SJSA1 (cell line): ENCODE results near the gene SIPA1L2. TPM values are rescaled to one million over a fixed set of nuclear protein-coding genes. Genes with fewer than 3 reads are reported as not detected.
"Not testable (repeated sequence)": the region's sequence is repeated elsewhere in the genome, so short reads cannot be mapped to it uniquely, and the experiment has no call there.

ENCODE experiments used
- DNase-seq, 2 experiments: peaks; one replicate each; pipeline ENCODE4 v3.0.0-alpha.2; 2015 to 2020; ENCODE audit warnings: low spot score in 2 of 2, low read depth in 1 of 2
- H3K27ac ChIP-seq: fragments of 250-450 bp; sonication (Bioruptor Pico); 2 replicates; pipeline ENCODE4 v1.5.1; 2020; ENCODE audit warnings: mild to moderate bottlenecking, moderate library complexity
- H3K27me3 ChIP-seq: fragments of 250-450 bp; sonication (Bioruptor Pico); replicated peaks from 2 replicates; pipeline ENCODE4 v1.5.1; 2020; ENCODE audit warnings: mild to moderate bottlenecking, moderate library complexity
- H3K36me3 ChIP-seq: fragments of 250-450 bp; sonication (Bioruptor Pico); 2 replicates; pipeline ENCODE4 v1.5.1; 2020; ENCODE audit warnings: mild to moderate bottlenecking
- H3K4me1 ChIP-seq: fragments of 250-450 bp; sonication (Bioruptor Pico); replicated peaks from 2 replicates; pipeline ENCODE4 v1.6.1; 2021; ENCODE audit warnings: mild to moderate bottlenecking
- H3K4me3 ChIP-seq: fragments of 250-450 bp; sonication (Bioruptor Pico); 2 replicates; pipeline ENCODE4 v1.5.1; 2020; ENCODE audit warnings: mild to moderate bottlenecking
- H3K9me3 ChIP-seq: fragments of 250-450 bp; sonication (Bioruptor Pico); replicated peaks from 2 replicates; pipeline ENCODE4 v1.5.1; 2020; ENCODE audit warnings: mild to moderate bottlenecking
- total RNA-seq: library from RNA; depleted of rRNA; stranded (reverse); fragments of >200 nt; shearing (Covaris generic); gene quantifications from 2 replicates; pipeline ENCODE4 v1.2.3, GENCODE V29; 2014

The SIPA1L2 gene
- total RNA-seq, 1 experiment from 2014 or later, result 10.4 TPM

DNA sequence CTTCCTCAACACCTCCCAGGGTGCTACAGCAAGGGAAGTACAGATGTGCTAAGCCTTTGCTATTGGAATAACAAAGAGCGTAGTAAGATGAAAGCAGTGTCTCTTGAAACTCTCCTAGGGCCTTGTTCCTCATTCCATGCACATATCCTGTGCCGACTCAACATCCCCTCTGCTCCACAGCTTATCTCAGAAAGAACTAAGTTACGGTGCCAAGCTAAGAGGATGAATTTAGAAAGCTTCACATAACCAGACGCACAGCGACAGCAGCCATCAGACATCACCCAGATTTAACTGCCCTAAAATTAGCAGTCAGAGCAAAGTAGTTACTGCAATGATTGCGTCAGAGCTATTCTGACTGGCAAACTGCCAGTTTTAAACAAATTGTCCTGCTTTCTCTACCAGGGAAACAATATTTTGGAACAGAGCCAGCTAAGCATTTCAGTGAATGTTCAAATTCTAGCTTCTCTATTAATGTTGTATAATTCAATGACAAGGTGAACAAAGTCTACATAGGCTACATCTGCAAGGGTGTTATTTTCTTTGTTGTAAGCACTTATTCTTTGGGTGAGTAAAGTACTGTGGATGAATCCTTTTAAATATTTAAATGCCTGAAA lies 9.5 kb downstream of the SIPA1L2 start:
- H3K27me3 ChIP-seq, result no peaks in the 10 kb centered on the region
- H3K4me1 ChIP-seq, result peaks cover 10% of the 10 kb centered on the region; the same call in 1 of the 2 replicates
- H3K36me3 ChIP-seq, result no peaks in the 10 kb centered on the region
- no peak overlapping the region for H3K27ac ChIP-seq
- no peaks in the 10 kb centered on the region for H3K9me3 ChIP-seq
- H3K4me3 ChIP-seq, result no peak overlapping the region
- peak in 1 of 2 experiments; percentile 44 for DNase-seq

DNA sequence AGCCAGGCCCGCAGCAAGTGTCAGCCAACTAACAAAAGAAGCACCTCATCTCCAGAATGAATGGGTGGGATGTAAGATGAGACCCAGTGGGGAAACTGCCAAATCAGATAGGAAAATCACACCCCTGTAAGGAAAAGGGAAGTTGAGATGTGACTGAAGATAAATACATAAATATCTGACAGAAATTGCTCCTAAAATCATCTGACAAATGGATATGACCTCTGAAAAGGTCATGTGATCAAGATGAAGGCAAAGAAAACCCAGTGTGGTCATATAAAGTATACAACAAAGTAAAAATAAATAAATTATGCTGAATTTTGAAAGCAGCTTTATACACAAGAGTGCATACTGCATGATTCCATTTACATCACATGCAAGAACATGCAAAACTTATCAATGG lies 12.7 kb downstream of the SIPA1L2 start:
- H3K36me3 ChIP-seq, result no peaks in the 10 kb centered on the region
- H3K4me3 ChIP-seq, result no peak overlapping the region
- H3K4me1 ChIP-seq, result peaks cover 29% of the 10 kb centered on the region
- no peak for DNase-seq
- H3K27ac ChIP-seq, result no peak overlapping the region
- no peaks in the 10 kb centered on the region for H3K27me3 ChIP-seq
- H3K9me3 ChIP-seq, result no peaks in the 10 kb centered on the region

DNA sequence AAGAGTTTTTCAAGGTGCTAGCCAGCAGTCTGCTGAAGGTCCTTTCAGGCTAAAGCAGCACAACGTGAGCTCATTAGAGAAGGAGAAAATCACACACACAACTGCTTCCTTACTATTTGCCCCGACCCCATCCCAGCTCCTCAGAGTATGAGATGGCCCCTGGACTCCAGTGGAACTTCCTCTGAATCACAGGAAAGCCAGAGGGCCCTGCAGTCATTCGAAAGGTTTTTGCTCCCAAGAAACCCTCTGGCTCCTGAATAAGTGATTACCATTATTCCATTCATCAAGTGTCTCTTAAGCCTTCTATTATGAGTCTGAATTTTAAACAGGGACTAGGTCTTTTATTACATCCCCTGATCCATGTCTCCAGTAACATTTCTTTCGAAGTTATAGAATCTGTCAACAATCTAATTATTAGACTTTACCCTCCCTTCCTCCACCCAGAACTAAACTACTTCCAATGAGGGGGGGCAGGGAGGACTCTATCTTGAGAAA lies 14.6 kb downstream of the SIPA1L2 start:
- Histone ChIP-seq H3K36me3 (no peaks in the 10 kb centered on the region), H3K4me1 (peaks cover 22% of the 10 kb centered on the region), H3K9me3 (no peaks in the 10 kb centered on the region), H3K27me3 (no peaks in the 10 kb centered on the region), H3K27ac (no peak overlapping the region), H3K4me3 (no peak overlapping the region)
- DNase-seq, result no peak

DNA sequence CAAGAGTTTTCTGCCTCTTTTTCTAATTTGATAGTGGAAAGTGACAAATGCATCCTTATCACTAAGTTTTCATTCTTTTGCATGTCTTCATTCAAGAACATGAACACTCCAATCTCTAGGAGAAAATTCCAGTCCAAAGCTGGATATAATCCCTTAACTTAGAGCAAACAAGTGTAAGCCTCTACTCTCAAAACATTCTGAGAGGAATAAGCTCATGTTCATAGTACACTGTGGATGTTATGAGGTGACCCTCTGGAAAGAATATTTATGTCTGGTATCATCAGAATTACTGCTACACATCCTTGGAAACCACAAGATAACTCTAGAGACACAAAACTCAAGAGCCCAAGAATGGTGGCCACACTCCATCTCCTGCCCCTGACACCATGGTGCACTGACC lies 15.1 kb downstream of the SIPA1L2 start:
- H3K36me3 ChIP-seq, result no peaks in the 10 kb centered on the region
- H3K4me1 ChIP-seq, result peaks cover 19% of the 10 kb centered on the region
- no peak overlapping the region for H3K4me3 ChIP-seq
- H3K27me3 ChIP-seq, result no peaks in the 10 kb centered on the region
- H3K9me3 ChIP-seq, result no peaks in the 10 kb centered on the region
- no peak for DNase-seq
- H3K27ac ChIP-seq, result no peak overlapping the region

DNA sequence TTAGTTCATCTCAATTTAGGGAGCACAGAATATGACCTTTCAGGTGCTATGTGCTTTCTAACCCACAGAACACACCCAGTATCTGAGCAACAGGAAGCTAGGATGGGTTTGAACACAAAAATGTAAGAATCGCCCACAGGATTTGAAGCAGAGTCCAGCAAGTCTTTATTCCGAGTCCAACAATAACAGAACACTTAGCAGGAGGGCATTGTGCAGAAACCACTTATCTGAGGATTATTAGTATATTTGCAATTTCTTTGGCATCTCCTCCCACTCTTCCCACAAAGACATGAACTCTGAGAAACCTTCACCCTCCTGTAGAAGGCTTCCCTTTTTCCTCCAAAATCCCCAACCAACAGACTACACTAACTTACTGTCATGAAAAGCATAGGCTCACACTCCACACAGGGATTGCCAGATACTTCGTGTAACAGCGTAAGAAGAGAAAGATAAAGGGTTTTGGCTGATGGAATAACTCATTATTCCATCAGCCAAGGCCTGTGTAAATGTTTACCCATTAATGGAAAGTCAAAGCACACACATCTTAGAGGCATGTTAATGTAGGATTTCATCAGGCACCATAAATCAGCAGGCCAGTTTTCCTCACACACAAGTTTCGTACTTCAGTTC lies 16.1 kb downstream of the SIPA1L2 start:
- Histone ChIP-seq H3K36me3 (no peaks in the 10 kb centered on the region), H3K4me3 (no peak overlapping the region), H3K27ac (peak overlapping the region; percentile 19; the same call in 1 of the 2 replicates), H3K4me1 (peaks cover 19% of the 10 kb centered on the region), H3K9me3 (no peaks in the 10 kb centered on the region), H3K27me3 (no peaks in the 10 kb centered on the region)
- peak in 1 of 2 experiments; percentile 61 for DNase-seq

DNA sequence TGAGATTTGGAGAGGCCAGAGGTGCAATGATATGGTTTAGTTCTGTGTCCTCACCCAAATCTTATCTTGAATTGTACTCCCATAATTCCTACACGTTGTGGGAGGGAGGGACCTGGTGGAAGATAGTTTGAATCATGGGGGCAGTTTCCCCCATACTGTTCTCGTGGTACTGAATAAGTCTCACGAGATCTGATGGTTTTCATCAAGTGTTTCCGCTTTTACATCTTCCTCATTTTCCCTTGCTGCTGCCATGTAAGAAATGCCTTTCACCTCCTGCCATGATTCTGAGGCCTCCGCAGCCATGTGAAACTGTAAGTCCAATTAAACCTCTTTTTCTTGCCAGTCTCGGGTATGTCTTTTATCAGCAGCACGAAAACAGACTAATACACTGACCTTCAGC lies 17.1 kb downstream of the SIPA1L2 start:
- H3K4me3 ChIP-seq, H3K9me3 ChIP-seq: not testable (repeated sequence)
- peaks cover 19% of the 10 kb centered on the region for H3K4me1 ChIP-seq

DNA sequence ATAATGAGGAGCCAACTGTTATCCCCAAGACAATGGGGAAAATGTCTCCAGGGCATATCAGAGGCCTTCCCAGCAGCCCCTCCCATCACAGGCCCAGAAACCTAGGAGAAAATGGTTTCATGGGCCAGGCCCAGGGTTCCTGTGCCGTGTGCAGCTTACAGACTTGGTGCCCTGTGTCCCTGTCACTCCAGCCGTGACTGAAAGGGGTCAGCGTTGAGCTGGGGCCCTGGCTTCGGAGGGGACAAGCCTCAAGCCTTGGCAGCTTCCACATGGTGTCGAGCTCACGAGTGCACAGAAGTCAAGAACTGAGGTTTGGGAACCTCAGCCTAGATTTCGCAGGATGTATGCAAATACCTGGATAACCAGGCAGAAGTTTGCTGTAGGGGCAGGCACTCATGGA lies 18.1 kb downstream of the SIPA1L2 start:
- Histone ChIP-seq H3K27me3 (no peaks in the 10 kb centered on the region), H3K4me1 (peaks cover 19% of the 10 kb centered on the region), H3K4me3 (no peak overlapping the region), H3K9me3 (no peaks in the 10 kb centered on the region), H3K36me3 (no peaks in the 10 kb centered on the region), H3K27ac (no peak overlapping the region)
- no peak for DNase-seq

More for the DNA sequence above, 17.1 kb downstream of the SIPA1L2 start:
- not testable (repeated sequence) for DNase-seq, H3K27me3 ChIP-seq, H3K27ac ChIP-seq, H3K36me3 ChIP-seq

DNA sequence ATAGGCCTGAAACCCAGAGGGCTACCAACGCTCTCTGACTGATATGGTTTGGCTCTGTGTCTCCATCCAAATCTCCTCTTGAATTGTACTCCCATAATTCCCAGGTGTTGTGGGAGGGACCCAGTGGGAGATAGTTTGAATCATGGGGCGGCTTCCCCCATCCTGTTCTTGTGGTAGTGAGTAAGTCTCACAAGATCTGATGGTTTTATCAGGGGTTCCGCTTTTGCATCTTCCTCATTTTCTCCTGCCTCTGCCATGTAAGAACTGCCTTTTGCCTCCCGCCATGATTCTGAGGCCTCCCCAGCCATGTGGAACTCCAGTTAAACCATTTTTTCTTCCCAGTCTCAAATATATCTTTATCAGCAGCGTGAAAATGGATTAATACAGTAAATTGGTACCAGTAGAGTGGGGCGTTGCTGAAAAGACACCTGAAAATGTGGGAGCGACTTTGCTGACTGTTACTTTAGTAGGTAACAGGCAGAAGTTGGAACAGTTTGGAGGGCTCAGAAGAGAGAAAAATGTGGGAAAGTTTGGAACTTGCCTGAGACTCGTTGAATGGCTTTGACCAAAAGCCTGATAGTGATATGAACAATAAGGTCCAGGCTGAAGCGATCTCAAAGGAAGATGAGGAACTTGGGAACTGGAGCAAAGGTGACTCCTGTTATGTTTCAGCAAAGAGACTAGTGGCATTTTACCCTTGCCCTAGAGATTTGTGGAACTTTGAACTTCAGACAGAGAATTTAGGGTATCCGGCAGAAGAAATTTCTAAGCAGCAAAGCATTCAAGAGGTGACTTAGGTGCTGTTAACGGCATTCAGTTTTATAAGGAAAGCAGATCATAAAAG lies 18.8 kb downstream of the SIPA1L2 start:
- not testable (repeated sequence) for H3K4me3 ChIP-seq, H3K9me3 ChIP-seq, H3K36me3 ChIP-seq, DNase-seq, H3K27me3 ChIP-seq, H3K27ac ChIP-seq
- peaks cover 19% of the 10 kb centered on the region for H3K4me1 ChIP-seq

DNA sequence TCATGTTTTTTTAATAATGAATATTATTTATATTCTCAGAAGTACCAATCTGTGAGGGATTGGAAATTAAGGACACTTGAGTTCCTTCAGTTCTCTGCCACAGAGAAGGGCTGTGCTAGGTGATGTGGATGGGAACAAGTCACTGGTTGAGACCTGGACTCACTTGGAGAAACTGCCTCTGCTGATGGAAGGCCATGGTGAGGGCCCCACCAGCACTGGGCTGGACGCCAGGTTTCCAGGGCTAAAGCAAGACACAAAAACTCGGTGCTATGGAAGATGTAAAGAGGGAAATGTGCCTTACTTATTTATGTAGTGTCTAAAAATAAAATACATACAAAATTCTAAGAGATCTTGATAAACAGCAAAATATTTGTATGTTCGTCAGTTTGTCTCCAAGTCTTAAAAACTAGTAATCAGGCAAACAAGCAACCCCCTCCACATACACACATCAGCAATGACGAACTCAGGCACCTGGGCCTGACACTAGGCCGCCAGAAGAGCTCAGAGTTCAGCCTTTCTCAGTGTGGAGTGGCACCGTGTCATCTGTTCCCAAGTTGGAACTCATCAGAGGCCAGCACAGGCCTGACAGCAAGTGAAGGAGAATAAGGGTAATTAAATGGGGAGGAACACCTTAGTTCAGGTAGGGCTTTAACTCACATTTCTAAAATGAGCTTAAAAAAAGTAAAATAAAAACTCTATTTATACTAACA lies 19.6 kb downstream of the SIPA1L2 start:
- Histone ChIP-seq H3K4me3 (no peak overlapping the region), H3K36me3 (no peaks in the 10 kb centered on the region), H3K9me3 (no peaks in the 10 kb centered on the region), H3K4me1 (peaks cover 19% of the 10 kb centered on the region), H3K27me3 (no peaks in the 10 kb centered on the region), H3K27ac (no peak overlapping the region)
- DNase-seq, result no peak

DNA sequence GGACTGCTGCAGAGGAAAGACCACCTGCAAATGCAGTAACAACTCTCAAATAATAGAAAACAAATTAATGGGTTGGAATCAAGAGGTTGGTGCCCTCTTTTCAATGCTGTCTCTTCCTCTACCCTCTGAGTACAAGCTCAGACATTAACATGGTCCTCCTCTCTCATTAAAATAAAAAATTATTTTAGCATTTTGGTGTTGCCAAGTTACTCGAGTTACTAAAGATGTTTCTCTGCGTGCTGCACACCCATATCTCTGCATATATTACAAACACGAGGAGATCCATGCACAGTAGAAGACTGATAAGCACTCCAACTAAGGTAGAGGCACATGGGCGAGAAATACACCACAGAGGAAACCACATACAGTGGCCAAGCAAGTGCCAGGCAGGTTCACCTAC lies 21.5 kb downstream of the SIPA1L2 start:
- H3K4me3 ChIP-seq, result no peak overlapping the region
- H3K9me3 ChIP-seq, result no peaks in the 10 kb centered on the region
- no peaks in the 10 kb centered on the region for H3K27me3 ChIP-seq
- no peaks in the 10 kb centered on the region for H3K36me3 ChIP-seq
- peaks cover 6% of the 10 kb centered on the region for H3K4me1 ChIP-seq
- no peak overlapping the region for H3K27ac ChIP-seq
- no peak for DNase-seq

DNA sequence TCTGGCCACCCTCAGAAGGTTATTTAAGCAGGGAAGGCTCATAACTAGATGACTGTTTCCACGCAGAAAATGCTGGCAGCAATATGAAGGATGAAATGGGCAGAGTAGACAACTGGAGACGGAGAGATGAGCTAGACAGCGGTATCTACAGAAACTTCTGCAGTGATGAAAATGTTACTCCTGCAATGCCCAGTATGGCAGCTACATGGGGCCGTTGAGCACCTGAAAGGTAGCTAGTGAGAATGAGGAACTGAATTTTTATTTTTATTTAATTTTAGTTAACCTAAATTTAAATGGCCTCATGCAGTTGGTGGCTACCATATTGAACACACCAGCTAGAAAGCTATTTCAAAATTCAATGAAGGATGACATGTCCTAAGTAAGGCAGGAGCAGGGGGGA lies 27.3 kb downstream of the SIPA1L2 start:
- no peaks in the 10 kb centered on the region for H3K9me3 ChIP-seq
- no peak overlapping the region for H3K4me3 ChIP-seq
- no peaks in the 10 kb centered on the region for H3K27me3 ChIP-seq
- H3K4me1 ChIP-seq, result peaks cover 23% of the 10 kb centered on the region
- no peaks in the 10 kb centered on the region for H3K36me3 ChIP-seq
- H3K27ac ChIP-seq, result no peak overlapping the region
- DNase-seq, result no peak

DNA sequence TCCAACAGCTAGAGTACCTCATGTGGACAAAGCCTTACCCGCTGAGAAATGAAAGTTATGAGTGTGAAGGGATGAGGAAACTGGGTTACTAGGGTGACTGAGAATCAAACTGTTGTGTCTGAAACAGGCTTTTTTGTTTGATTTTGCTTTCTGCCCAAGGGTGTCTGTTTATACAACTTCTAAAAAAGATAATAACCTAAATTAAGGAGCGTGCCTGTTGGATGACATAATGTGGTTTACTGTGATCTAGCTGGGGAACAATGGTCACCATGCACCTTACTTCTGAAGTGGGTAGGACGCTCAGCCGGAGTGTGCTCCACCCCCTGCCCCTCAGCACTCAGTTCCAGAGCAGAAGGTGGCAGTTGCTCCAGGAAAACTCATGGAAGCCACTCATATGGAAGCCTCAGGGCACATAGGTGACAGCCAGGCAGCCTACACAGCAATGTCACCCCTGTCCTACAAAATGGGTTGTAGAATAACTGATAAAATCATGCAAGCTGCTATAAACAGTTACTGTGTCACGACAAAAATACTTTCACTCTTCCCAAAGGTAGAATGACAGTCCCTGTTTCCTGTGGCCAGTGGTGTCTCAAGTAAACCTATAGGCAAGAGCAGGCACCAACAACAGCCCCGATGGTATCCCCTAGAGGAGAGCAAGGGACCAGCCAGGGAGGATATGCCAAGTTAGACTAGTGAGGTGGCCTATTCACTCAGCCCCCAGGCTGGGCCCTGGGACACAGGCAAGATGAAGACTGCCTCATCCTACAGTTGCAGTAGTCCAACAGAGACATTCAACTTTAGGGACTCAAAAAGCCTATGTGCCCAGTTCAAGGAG lies 29.3 kb downstream of the SIPA1L2 start:
- H3K4me1 ChIP-seq, result peaks cover 23% of the 10 kb centered on the region
- H3K36me3 ChIP-seq, result no peaks in the 10 kb centered on the region
- peak overlapping the region; percentile 21; the same call in 1 of the 2 replicates for H3K27ac ChIP-seq
- peak; percentile 53 to 79 for DNase-seq
- no peak overlapping the region for H3K4me3 ChIP-seq
- H3K9me3 ChIP-seq, result no peaks in the 10 kb centered on the region
- H3K27me3 ChIP-seq, result no peaks in the 10 kb centered on the region
